GM12878 (cell line): ENCODE measurements around the gene HCFC2.

Experiments
- ATF7 ChIP-seq: fragments of 450-650 bp; IDR thresholded peaks from 2 replicates; pipeline ENCODE4 v1.6.1; 2016; ENCODE audit warnings: low read depth, mild to moderate bottlenecking
- BCL11A ChIP-seq: IDR thresholded peaks from 2 replicates; pipeline ENCODE4 v1.6.1; 2011; ENCODE audit warnings: low read depth, low read length
- CHD1 ChIP-seq: IDR thresholded peaks from 2 replicates; pipeline ENCODE4 v1.6.1; 2012; ENCODE audit warnings: low read depth, low read length, improper control_type of control experiment
- CHD2 ChIP-seq: IDR thresholded peaks from 2 replicates; pipeline ENCODE4 v1.6.1; 2011; ENCODE audit warnings: low read depth, low read length, improper control_type of control experiment, borderline replicate concordance
- MXI1 ChIP-seq: fragments of 150-350 bp; IDR thresholded peaks from 2 replicates; pipeline ENCODE4 v1.6.1; 2011; ENCODE audit warnings: low read depth, mild to moderate bottlenecking, inconsistent platforms, low read length, improper control_type of control experiment
- POLR2A ChIP-seq: IDR thresholded peaks from 2 replicates; pipeline ENCODE4 v1.6.1; 2011; ENCODE audit warnings: low read depth, mild to moderate bottlenecking, low read length
- SKIL ChIP-seq: fragments of 450-650 bp; IDR thresholded peaks from 2 replicates; pipeline ENCODE4 v1.6.1; 2017; ENCODE audit warnings: mild to moderate bottlenecking, low read depth, inconsistent platforms; ENCODE audit not compliant: poor library complexity, severe bottlenecking
- TAF1 ChIP-seq: IDR thresholded peaks from 2 replicates; pipeline ENCODE4 v1.6.1; 2011; ENCODE audit warnings: mild to moderate bottlenecking, low read depth, low read length, borderline replicate concordance
- TBL1XR1 ChIP-seq: IDR thresholded peaks from 2 replicates; pipeline ENCODE4 v1.6.1; 2012; ENCODE audit warnings: low read depth, low read length, improper control_type of control experiment
- ZNF24 ChIP-seq: fragments of 450-650 bp; IDR thresholded peaks from 2 replicates; pipeline ENCODE4 v1.6.1; 2017; ENCODE audit warnings: antibody characterized with exemption, mild to moderate bottlenecking
- ZNF687 ChIP-seq: fragments of 450-650 bp; IDR thresholded peaks from 2 replicates; pipeline ENCODE4 v1.6.1; 2017; ENCODE audit warnings: mild to moderate bottlenecking, moderate library complexity
- TF ChIP-seq, protein P1 (sequence below), 3 experiments: IDR thresholded peaks in 2 of 3; conservative IDR thresholded peaks in 1 of 3; 2 replicates each; pipeline ENCODE4 v1.5.1; 2011; ENCODE audit warnings: low read depth in 3 of 3, low read length in 3 of 3, mild to moderate bottlenecking in 3 of 3, control low read depth in 2 of 3, moderate library complexity in 2 of 3, inconsistent platforms in 1 of 3, mixed read lengths in 1 of 3; ENCODE audit not compliant: control insufficient read depth in 2 of 3, insufficient read depth in 1 of 3; ENCODE audit errors: extremely low read depth in 1 of 3

DNA sequence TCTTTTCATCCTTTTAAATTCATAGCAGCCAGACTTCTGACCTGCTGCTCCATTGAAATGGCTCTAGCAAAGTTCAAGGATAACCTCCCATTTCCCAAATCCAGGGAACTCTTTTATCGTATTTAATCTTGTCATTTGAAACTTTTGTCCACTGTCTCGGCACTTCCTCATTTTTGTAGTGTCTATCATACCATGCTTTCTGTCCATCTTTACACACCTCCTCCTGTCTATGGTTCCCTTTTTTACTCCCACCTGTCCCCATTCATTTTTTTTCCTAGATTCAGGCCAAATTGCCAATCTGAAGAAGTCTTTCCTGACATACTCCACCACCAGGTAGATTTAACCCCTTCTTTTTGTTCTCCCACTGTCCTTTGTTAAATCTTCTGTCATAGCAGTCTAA lies 42.6 kb downstream of the HCFC2 start:
- TF ChIP-seq ZNF24 (no peak), ZNF687 (no peak), SKIL (no peak), MXI1 (no peak), TAF1 (no peak), CHD2 (no peak), BCL11A (no peak), ATF7 (no peak), TBL1XR1 (no peak), POLR2A (no peak), CHD1 (no peak)
- TF ChIP-seq, protein P1, sequence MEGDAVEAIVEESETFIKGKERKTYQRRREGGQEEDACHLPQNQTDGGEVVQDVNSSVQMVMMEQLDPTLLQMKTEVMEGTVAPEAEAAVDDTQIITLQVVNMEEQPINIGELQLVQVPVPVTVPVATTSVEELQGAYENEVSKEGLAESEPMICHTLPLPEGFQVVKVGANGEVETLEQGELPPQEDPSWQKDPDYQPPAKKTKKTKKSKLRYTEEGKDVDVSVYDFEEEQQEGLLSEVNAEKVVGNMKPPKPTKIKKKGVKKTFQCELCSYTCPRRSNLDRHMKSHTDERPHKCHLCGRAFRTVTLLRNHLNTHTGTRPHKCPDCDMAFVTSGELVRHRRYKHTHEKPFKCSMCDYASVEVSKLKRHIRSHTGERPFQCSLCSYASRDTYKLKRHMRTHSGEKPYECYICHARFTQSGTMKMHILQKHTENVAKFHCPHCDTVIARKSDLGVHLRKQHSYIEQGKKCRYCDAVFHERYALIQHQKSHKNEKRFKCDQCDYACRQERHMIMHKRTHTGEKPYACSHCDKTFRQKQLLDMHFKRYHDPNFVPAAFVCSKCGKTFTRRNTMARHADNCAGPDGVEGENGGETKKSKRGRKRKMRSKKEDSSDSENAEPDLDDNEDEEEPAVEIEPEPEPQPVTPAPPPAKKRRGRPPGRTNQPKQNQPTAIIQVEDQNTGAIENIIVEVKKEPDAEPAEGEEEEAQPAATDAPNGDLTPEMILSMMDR (IDR thresholded peaks at IDR 0.05 in 2 of 3, conservative IDR thresholded peaks at IDR 0.05 in 1 of 3; ENCODE audit: control insufficient read depth in 2 of 3, extremely low read depth in 1 of 3, insufficient read depth in 1 of 3, low read depth in 3 of 3, low read length in 3 of 3) = no peak
